Spinal cord (tissue), 10 donors: ENCODE data around the gene DNM2. TPM values are rescaled to one million over a fixed set of nuclear protein-coding genes. Genes with fewer than 3 reads are reported as not detected.

Source experiments
- DNase-seq, 6 donors: peaks; one replicate each; pipeline versions ENCODE4 v3.0.0 to v3.0.0-alpha.2; 2013 to 2015; ENCODE audit warnings: low spot score in 6 of 6, low read depth in 4 of 6
- H3K27ac ChIP-seq: one replicate; pipeline ENCODE4 v1.5.1; 2013; ENCODE audit warnings: low read depth, low read length, control low read depth
- H3K27me3 ChIP-seq: one replicate; pipeline ENCODE4 v1.6.1; 2013; ENCODE audit warnings: low read length; ENCODE audit not compliant: control insufficient read depth, insufficient read depth
- H3K36me3 ChIP-seq: one replicate; pipeline ENCODE4 v1.6.1; 2013; ENCODE audit warnings: low read length; ENCODE audit not compliant: control insufficient read depth, insufficient read depth
- H3K4me1 ChIP-seq: one replicate; pipeline ENCODE4 v1.6.1; 2013; ENCODE audit warnings: low read length; ENCODE audit not compliant: control insufficient read depth, insufficient read depth
- H3K4me3 ChIP-seq: one replicate; pipeline ENCODE4 v1.5.1; 2013; ENCODE audit warnings: low read depth, low read length, control low read depth
- H3K9me3 ChIP-seq: one replicate; pipeline ENCODE4 v1.6.1; 2013; ENCODE audit warnings: low read length; ENCODE audit not compliant: control insufficient read depth, insufficient read depth
- WGBS: methylation state at CpG from one replicate; pipeline ENCODE4 v1.1.5; 2013; ENCODE audit warnings: missing lambda C conversion rate; ENCODE audit not compliant: insufficient coverage; 5-methylcytosine and 5-hydroxymethylcytosine counted together
- polyA plus RNA-seq, 2 donors: library from polyadenylated mRNA; unstranded; fragments of 120-200 nt; gene quantifications; one replicate each; pipeline ENCODE4 v1.2.1, GENCODE V29; 2013; ENCODE audit not compliant: insufficient read length in 2 of 2
- total RNA-seq, 2 donors: library from RNA; depleted of rRNA in 1 of 2; stranded (reverse); fragments of 120-200 nt in 1 of 2; fragments of >200 nt in 1 of 2; gene quantifications; one replicate each; pipeline versions ENCODE4 v1.2.3 to v1.2.4, GENCODE V29; 2013 to 2014
- donor health status: healthy.

Gene DNM2
- total and polyA plus RNA-seq, 4 donors = 59.2 to 111 (median 85.0) TPM

GRCh38 chr19:10688545-10689280, 29.2 kb upstream of the DNM2 start:
- Histone ChIP-seq H3K27me3 (no peaks in the 10 kb centered on the region), H3K9me3 (no peaks in the 10 kb centered on the region), H3K4me1 (peaks cover 22% of the 10 kb centered on the region), H3K36me3 (peaks cover 90% of the 10 kb centered on the region), H3K4me3 (no peak overlapping the region), H3K27ac (no peak overlapping the region)
- DNase-seq = no peak
- WGBS = 94% methylated on average over 23 of the region's 27 CpGs

DNA sequence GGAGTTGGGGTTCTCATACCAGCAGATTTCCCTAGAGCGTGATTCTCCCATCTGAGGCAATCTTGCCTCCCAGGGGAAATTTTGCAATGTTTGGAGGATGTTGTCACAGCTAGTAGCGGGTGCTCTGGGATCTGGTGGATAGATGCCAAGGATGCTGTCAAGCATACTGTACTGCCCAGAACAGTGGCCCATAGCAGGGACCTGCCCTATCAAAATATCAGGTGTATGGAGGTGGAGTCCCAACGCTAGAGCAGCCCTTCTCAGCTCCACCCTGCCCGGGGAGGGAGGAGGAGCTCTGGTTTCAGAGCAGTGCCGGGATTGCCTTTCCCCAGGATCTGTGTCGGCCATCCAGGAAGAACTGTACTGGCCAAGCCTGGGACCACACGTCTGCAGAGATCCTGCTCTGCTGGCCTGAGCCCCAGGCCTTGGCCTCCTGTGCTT, 27.5 kb upstream of the DNM2 start:
- DNase-seq = peak in 1 of 6 donors; percentile 54
- 91% methylated on average over 6 of the region's 7 CpGs for WGBS
- peaks cover 29% of the 10 kb centered on the region for H3K4me1 ChIP-seq
- H3K9me3 ChIP-seq = no peaks in the 10 kb centered on the region
- no peak overlapping the region for H3K4me3 ChIP-seq
- H3K27me3 ChIP-seq = no peaks in the 10 kb centered on the region
- no peak overlapping the region for H3K27ac ChIP-seq
- H3K36me3 ChIP-seq = peaks cover 84% of the 10 kb centered on the region

DNA sequence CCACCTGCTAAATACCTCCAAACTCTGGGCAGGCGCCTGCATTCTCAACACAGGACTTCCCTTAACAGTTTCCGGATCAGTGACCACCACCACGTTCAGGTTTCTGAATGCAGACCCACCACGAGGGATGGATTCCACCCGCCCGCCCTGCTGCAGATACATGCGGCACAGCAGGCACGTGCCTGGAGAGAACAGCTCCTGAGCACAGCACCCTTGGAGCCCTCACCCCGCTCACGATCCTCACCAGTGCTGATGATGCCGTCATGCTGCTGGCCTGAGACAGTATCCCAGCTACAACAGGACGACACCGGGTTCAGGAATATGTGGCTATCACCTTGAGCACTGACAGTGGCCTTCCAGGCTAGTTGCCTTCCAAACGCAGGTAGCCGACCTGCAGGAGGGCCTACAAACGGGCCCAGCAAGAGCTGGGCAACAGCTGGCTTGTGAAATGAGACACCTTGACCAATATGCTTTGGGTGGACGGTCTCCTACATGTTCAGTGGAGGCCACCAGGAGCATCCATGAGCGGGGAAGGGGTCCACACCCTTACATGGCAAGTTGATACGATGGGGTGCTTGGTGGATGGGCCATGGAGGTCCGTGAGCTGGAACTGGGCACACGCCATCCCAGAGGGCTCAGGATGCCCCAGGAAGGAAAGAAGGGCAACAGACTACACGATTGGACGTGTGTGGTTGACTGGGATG, 26.5 kb upstream of the DNM2 start:
- no peaks in the 10 kb centered on the region for H3K9me3 ChIP-seq
- DNase-seq = no peak
- no peaks in the 10 kb centered on the region for H3K27me3 ChIP-seq
- H3K4me1 ChIP-seq = peaks cover 29% of the 10 kb centered on the region
- 89% methylated on average over 23 of the region's 23 CpGs for WGBS
- H3K36me3 ChIP-seq = peaks cover 76% of the 10 kb centered on the region
- H3K27ac ChIP-seq = no peak overlapping the region
- H3K4me3 ChIP-seq = no peak overlapping the region

- no peaks in the 10 kb centered on the region for H3K9me3 ChIP-seq
- no peak for DNase-seq
- no peak overlapping the region for H3K27ac ChIP-seq
- 82% methylated on average over 5 of the region's 5 CpGs for WGBS
- no peak overlapping the region for H3K4me3 ChIP-seq
- H3K4me1 ChIP-seq = peaks cover 26% of the 10 kb centered on the region
- H3K36me3 ChIP-seq = peaks cover 70% of the 10 kb centered on the region
- no peaks in the 10 kb centered on the region for H3K27me3 ChIP-seq
Observed at GRCh38 chr19:10691883-10692282, 26.0 kb upstream of the DNM2 start.

GRCh38 chr19:10692673-10693264, 25.1 kb upstream of the DNM2 start:
- H3K27ac ChIP-seq = no peak overlapping the region
- H3K4me3 ChIP-seq = no peak overlapping the region
- peaks cover 18% of the 10 kb centered on the region for H3K4me1 ChIP-seq
- 83% methylated on average over 2 of the region's 5 CpGs for WGBS
- peaks cover 62% of the 10 kb centered on the region for H3K36me3 ChIP-seq
- H3K9me3 ChIP-seq = no peaks in the 10 kb centered on the region
- DNase-seq = no peak
- H3K27me3 ChIP-seq = no peaks in the 10 kb centered on the region

- H3K4me3 ChIP-seq = no peak overlapping the region
- peaks cover 18% of the 10 kb centered on the region for H3K4me1 ChIP-seq
- H3K27me3 ChIP-seq = no peaks in the 10 kb centered on the region
- 40% methylated on average over 13 of the region's 16 CpGs for WGBS
- H3K9me3 ChIP-seq = no peaks in the 10 kb centered on the region
- peaks cover 42% of the 10 kb centered on the region for H3K36me3 ChIP-seq
- H3K27ac ChIP-seq = no peak overlapping the region
- DNase-seq = no peak
Observed at GRCh38 chr19:10694706-10695307, 23.1 kb upstream of the DNM2 start.

DNA sequence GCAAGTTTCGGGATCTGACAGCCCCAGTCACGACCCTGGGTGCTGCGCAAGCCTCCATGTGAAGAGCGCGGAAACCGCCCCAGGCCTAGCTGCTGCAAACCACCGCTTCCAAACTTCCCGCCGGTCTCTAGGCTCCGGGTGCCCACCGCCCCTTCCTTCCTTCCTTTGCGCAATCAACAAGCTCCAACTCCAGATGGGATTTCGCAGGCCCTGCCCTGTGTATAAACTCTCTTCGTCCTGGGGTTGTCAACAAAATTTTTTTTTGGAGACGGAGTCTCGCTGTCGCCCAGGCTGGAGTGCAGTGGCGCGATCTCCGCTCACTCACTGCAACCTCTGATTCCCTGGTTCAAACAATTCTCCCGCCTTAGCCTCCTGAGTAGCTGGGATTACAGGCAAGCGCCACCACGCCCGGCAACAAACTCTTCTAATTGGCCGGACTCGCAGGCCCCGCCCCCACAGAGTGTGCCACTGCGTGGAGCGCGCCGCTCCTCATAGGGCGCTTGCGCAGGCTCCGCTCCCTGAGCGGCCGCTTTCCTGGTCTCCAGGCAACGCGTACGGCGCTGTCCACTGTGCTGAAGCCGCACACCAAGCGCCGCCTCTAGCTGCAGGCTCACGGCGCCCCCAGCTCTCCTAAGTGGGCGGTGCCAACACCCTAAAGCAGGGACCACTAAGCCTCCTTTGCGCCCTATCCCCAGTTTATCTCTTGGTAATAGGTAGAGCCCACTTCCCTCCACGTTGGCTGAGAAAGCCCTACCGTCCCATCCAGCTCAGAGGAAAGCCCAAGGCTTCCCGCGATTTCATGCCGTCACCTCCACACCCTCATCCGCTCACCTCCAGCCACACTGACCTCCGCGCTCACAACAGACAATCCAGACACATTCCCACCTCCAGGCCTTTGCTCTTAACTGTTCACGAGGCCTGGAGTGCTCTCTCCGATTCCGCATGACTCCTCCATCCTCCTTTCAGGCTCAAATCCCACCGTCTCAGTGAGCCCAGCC, 22.2 kb upstream of the DNM2 start:
- H3K27me3 ChIP-seq = no peaks in the 10 kb centered on the region
- WGBS = 8% methylated on average over 57 of the region's 59 CpGs
- DNase-seq = peak; percentile 70 to 98 (median 90)
- H3K27ac ChIP-seq = no peak overlapping the region
- peak overlapping the region; percentile 19 for H3K4me3 ChIP-seq
- H3K9me3 ChIP-seq = no peaks in the 10 kb centered on the region
- H3K4me1 ChIP-seq = peaks cover 18% of the 10 kb centered on the region
- H3K36me3 ChIP-seq = peaks cover 33% of the 10 kb centered on the region

- Histone ChIP-seq H3K4me1 (peaks cover 34% of the 10 kb centered on the region), H3K9me3 (no peaks in the 10 kb centered on the region), H3K36me3 (peaks cover 14% of the 10 kb centered on the region), H3K4me3 (no peak overlapping the region), H3K27me3 (no peaks in the 10 kb centered on the region), H3K27ac (no peak overlapping the region)
- WGBS = 59% methylated on average over 12 of the region's 15 CpGs
- DNase-seq = peak in 2 of 6 donors; percentile 39 to 46
Observed at GRCh38 chr19:10699650-10700335, 18.1 kb upstream of the DNM2 start.
